Measurements from ENCODE around the gene KLK2. TPM values are rescaled to one million over a fixed set of nuclear protein-coding genes. Genes with fewer than 3 reads are reported as not detected.

KLK2 gene
- total and polyA plus RNA-seq, 2 of the 4 experiments (the other 2 are of a cell fraction): not detected

GRCh38 chr19:50921426-50922316, 48.4 kb downstream of the KLK2 start:
- no peaks in the 10 kb centered on the region for H3K79me1 ChIP-seq (ENCODE audit: low read depth in 1 of 2, low read length in 2 of 2)
- BruUV-seq (replicated peaks): no TSS peak
- DNase-seq: no peak
- dilution Hi-C loops (cut with HindIII; ENCODE audit: low sequenced_read_pairs, unreplicated experiment) (no loop called here), in situ Hi-C loops (cut with MboI; ENCODE audit: low sequenced_read_pairs) (loop anchor here (10.0 kb wide), 1 partner anchor 557 kb away; the partner anchor contains the start of gene NAPSA), intact Hi-C loops (cut with micrococcal nuclease) (loop anchor here (1.0 to 10.0 kb wide), 6 partner anchors 15 to 564 kb away; partner anchors contain the start of gene CLEC11A)
- H2BK120ac ChIP-seq (ENCODE audit: low read depth, low read length): no peak overlapping the region
- H3K18ac ChIP-seq (ENCODE audit: low read depth, low read length): no peak overlapping the region
- no peak overlapping the region for H3K23ac ChIP-seq (ENCODE audit: low read depth, low read length)
- no peak for ATAC-seq (ENCODE audit: low read depth)
- no peaks in the 10 kb centered on the region; the same call in 1 of the 2 replicates for H3K27me3 ChIP-seq (ENCODE audit: control insufficient read depth, insufficient read depth, low read length)
- 0% methylated on average over 1 of the region's 12 CpGs; no CpG with 5 or more reads in 1 of the 2 experiments for WGBS, 2 experiments (ENCODE audit: extremely low coverage in 2 of 2, insufficient read length in 1 of 2)
- H2AK9ac ChIP-seq (replicated peaks; ENCODE audit: low read depth, low read length, poor library complexity): peak overlapping the region; percentile 58
- ChIA-PET CTCF (interaction anchor here (0.6 to 1.6 kb wide), 9 partner anchors 9 to 553 kb away, joined by 3 to 8 read pairs (median 3); partner anchors contain the start of gene KLK4), POLR2A (ENCODE audit: unreplicated experiment) (no interaction called here)
- no peak overlapping the region for H4K91ac ChIP-seq (ENCODE audit: insufficient read depth, low read depth, low read length)
- H2BK15ac ChIP-seq (ENCODE audit: low read depth, low read length): no peak overlapping the region
- H3K9me1 ChIP-seq (ENCODE audit: insufficient read depth, low read length): no peaks in the 10 kb centered on the region
- H3K27ac ChIP-seq (ENCODE audit: insufficient read depth, low read length): no peak overlapping the region
- H2AFZ ChIP-seq (replicated peaks; ENCODE audit: low read length, poor library complexity): peak overlapping the region; percentile 39
- no peak overlapping the region for H2BK5ac ChIP-seq (ENCODE audit: low read depth, low read length, poor library complexity, severe bottlenecking)
- no peaks in the 10 kb centered on the region for H4K20me1 ChIP-seq (ENCODE audit: insufficient read depth, low read length)
- no peak overlapping the region for H3K9ac ChIP-seq (ENCODE audit: low read depth, low read length)
- H2AK5ac ChIP-seq (ENCODE audit: low read depth, low read length): no peak overlapping the region
- no peak overlapping the region for H3K56ac ChIP-seq (ENCODE audit: extremely low read depth, insufficient read depth, low read length)
- no peaks in the 10 kb centered on the region for H3K36me3 ChIP-seq (ENCODE audit: control insufficient read depth, insufficient read depth, low read length)
- no peak for TF ChIP-seq CEBPB (IDR thresholded peaks at IDR 0.05; ENCODE audit: low read depth, low read length)
- TF ChIP-seq, protein P1, sequence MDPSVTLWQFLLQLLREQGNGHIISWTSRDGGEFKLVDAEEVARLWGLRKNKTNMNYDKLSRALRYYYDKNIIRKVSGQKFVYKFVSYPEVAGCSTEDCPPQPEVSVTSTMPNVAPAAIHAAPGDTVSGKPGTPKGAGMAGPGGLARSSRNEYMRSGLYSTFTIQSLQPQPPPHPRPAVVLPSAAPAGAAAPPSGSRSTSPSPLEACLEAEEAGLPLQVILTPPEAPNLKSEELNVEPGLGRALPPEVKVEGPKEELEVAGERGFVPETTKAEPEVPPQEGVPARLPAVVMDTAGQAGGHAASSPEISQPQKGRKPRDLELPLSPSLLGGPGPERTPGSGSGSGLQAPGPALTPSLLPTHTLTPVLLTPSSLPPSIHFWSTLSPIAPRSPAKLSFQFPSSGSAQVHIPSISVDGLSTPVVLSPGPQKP (IDR thresholded peaks at IDR 0.05; ENCODE audit: borderline replicate concordance, low read depth, low read length): no peak
- no peak for TF ChIP-seq RFX5 (IDR thresholded peaks at IDR 0.05; ENCODE audit: low read depth, low read length)
- no peak for TF ChIP-seq MAZ (IDR thresholded peaks at IDR 0.05; ENCODE audit: borderline replicate concordance, low read depth, low read length)
- TF ChIP-seq NFE2L2 (IDR thresholded peaks at IDR 0.05; ENCODE audit: low read depth, low read length): no peak
- TF ChIP-seq MXI1 (IDR thresholded peaks at IDR 0.05; ENCODE audit: borderline replicate concordance, low read depth, low read length): no peak
- TF ChIP-seq MAFK (IDR thresholded peaks at IDR 0.05; ENCODE audit: low read depth, low read length): no peak
- no peak for TF ChIP-seq RCOR1 (IDR thresholded peaks at IDR 0.05; ENCODE audit: insufficient replicate concordance, low read length)
- H2BK20ac ChIP-seq (ENCODE audit: low read depth, low read length): no peak overlapping the region
- no peak overlapping the region for H3K4ac ChIP-seq (ENCODE audit: low read depth, low read length)
- H3K4me1 ChIP-seq (ENCODE audit: control insufficient read depth, insufficient read depth, low read length): no peaks in the 10 kb centered on the region
- H4K5ac ChIP-seq (ENCODE audit: low read depth, low read length): no peak overlapping the region
- no peak overlapping the region for H3K4me2 ChIP-seq (ENCODE audit: low read depth, low read length)
- H3K4me3 ChIP-seq (ENCODE audit: insufficient read depth, low read depth, low read length): no peak overlapping the region
- H3K14ac ChIP-seq (replicated peaks; ENCODE audit: low read depth, low read length): no peak overlapping the region
- H3K9me3 ChIP-seq (ENCODE audit: control insufficient read depth, insufficient read depth, low read length): no peaks in the 10 kb centered on the region
- no peak overlapping the region for H4K8ac ChIP-seq (ENCODE audit: low read depth in 2 of 2, low read length in 2 of 2)
